K562 (cell line): Measurements from ENCODE around the gene PPIH. TPM values are rescaled to one million over a fixed set of nuclear protein-coding genes. Genes with fewer than 3 reads are reported as not detected.

Source experiments
- ARID2 ChIP-seq: fragments of 450-650 bp; IDR thresholded peaks from 2 replicates; pipeline ENCODE4 v1.6.1; 2017; ENCODE audit warnings: antibody characterized with exemption, mild to moderate bottlenecking
- BMI1 ChIP-seq: fragments of 150-350 bp; IDR thresholded peaks from 2 replicates; pipeline ENCODE4 v1.6.1; 2014; ENCODE audit warnings: low read length
- CHD2 ChIP-seq: IDR thresholded peaks from 2 replicates; pipeline ENCODE4 v1.6.1; 2011; ENCODE audit warnings: low read depth, low read length
- CREB3L1 ChIP-seq: fragments of 450-650 bp; IDR thresholded peaks from 2 replicates; pipeline ENCODE4 v1.6.1; 2014; ENCODE audit warnings: low read depth, mild to moderate bottlenecking, moderate library complexity, borderline replicate concordance
- CTBP1 ChIP-seq: fragments of 450-650 bp; IDR thresholded peaks from 2 replicates; pipeline ENCODE4 v1.6.1; 2016; ENCODE audit warnings: borderline replicate concordance
- EWSR1 ChIP-seq: fragments of 450-650 bp; IDR thresholded peaks from 2 replicates; pipeline ENCODE4 v1.6.1; 2018; ENCODE audit warnings: borderline replicate concordance, mild to moderate bottlenecking, low read depth, moderate library complexity; ENCODE audit not compliant: partially characterized antibody
- FOS ChIP-seq: IDR thresholded peaks from 3 replicates; pipeline ENCODE4 v1.6.1; 2011; ENCODE audit not compliant: insufficient read length; ENCODE audit errors: extremely low read depth
- MTA2 ChIP-seq: fragments of 450-650 bp; IDR thresholded peaks from 2 replicates; pipeline ENCODE4 v1.6.1; 2016; ENCODE audit warnings: low read depth
- PYGO2 ChIP-seq: fragments of 450-650 bp; IDR thresholded peaks from 2 replicates; pipeline ENCODE4 v1.6.1; 2016; ENCODE audit warnings: mild to moderate bottlenecking, missing genetic modification characterization, moderate library complexity, missing compliant biosample characterization
- SMARCA4 ChIP-seq: fragments of 450-650 bp; IDR thresholded peaks from 2 replicates; pipeline ENCODE4 v1.6.1; 2016
- STAT5B ChIP-seq: fragments of 250-450 bp; sonication (Bioruptor Pico); IDR thresholded peaks from 2 replicates; pipeline ENCODE4 v1.8.0; 2021; ENCODE audit warnings: mild to moderate bottlenecking, inconsistent platforms
- polyA plus RNA-seq, 8 experiments: library from polyadenylated mRNA; depleted of rRNA in 4 of 8; stranded (reverse) in 5 of 8; unstranded in 3 of 8; fragments of >200 nt; fragmentation: Nextera tagmentation in 2 of 8; fragmentation: Illumina TruSeq in 1 of 8; extraction: Ambion mirVana in 2 of 8; extraction: Trizol in 1 of 8; gene quantifications; 2 replicates each; pipeline versions ENCODE4 v1.2.1 to v1.2.3, GENCODE V29; 2011 to 2014; ENCODE audit warnings: inconsistent platforms in 1 of 8, missing spikeins in 1 of 8
- total RNA-seq, 7 experiments: library from RNA; depleted of rRNA in 6 of 7; stranded (reverse); fragments of >200 nt in 6 of 7; fragmentation: Illumina TruSeq in 2 of 7; extraction: Trizol in 2 of 7; gene quantifications; 2 replicates each; pipeline versions ENCODE4 v1.2.1 to v1.2.3, GENCODE V29; 2011 to 2021; ENCODE audit warnings: low replicate concordance in 1 of 7
- TF ChIP-seq, protein P1 (sequence below): fragments of 450-650 bp; IDR thresholded peaks from 2 replicates; pipeline ENCODE4 v1.6.1; 2016; ENCODE audit warnings: low read depth
- TF ChIP-seq, protein P2 (sequence below): sonication (generic); formaldehyde crosslinking; IDR thresholded peaks from 2 replicates; pipeline ENCODE4 v1.8.0; 2022; ENCODE audit warnings: mild to moderate bottlenecking, missing genetic modification reagents

The PPIH gene
- total and polyA plus RNA-seq, 9 of the 15 experiments (the other 6 are each of a cell fraction or from before 2014, with no cell fraction given), result 197 to 470 (median 277) TPM

DNA sequence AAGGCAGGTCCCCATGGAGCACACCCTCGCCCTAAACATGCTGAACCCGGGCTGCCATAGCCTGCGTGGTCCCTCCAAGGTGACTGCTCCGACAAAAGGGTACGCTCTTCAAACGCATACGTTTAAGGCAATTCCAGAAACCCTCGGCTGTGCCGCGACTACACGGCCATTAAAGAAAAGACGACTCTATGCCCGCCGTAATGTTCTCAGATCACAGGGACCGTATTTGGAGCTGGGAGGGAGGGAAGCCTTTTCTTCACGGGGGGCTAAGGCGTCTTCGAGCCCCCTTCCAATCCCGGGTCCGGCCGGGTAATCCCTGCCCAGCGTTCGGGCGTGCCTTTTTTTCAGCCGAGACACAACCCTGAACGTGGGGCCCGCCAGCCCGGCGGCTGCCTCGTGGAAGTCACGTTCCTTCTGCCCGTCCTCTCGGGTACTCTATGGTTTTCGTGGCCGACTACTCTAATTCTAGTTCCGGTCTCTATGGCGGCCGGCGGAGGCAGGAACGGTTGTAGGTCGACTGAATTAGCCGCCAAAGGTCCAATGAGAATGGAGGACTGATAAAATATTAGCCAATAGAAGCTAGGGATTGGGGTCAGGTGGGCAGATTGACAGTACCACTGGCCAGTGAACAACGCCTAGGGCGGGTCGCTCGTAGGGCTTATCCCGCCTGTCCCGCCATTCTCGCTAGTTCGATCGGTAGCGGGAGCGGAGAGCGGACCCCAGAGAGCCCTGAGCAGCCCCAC lies 23.7 kb downstream of the PPIH start, which contains the start of gene YBX1 (continued):
- TF ChIP-seq CREB3L1 (peak; percentile 92), FOS (peak; percentile 99), CTBP1 (0 out of 2 replicates have a peak, but pooled peaks have one; percentile 9), CHD2 (peak; percentile 84), MTA2 (no peak), SMARCA4 (no peak), PYGO2 (tag) (no peak), EWSR1 (no peak), ARID2 (no peak), STAT5B (no peak), BMI1 (no peak)
- TF ChIP-seq, protein P1, sequence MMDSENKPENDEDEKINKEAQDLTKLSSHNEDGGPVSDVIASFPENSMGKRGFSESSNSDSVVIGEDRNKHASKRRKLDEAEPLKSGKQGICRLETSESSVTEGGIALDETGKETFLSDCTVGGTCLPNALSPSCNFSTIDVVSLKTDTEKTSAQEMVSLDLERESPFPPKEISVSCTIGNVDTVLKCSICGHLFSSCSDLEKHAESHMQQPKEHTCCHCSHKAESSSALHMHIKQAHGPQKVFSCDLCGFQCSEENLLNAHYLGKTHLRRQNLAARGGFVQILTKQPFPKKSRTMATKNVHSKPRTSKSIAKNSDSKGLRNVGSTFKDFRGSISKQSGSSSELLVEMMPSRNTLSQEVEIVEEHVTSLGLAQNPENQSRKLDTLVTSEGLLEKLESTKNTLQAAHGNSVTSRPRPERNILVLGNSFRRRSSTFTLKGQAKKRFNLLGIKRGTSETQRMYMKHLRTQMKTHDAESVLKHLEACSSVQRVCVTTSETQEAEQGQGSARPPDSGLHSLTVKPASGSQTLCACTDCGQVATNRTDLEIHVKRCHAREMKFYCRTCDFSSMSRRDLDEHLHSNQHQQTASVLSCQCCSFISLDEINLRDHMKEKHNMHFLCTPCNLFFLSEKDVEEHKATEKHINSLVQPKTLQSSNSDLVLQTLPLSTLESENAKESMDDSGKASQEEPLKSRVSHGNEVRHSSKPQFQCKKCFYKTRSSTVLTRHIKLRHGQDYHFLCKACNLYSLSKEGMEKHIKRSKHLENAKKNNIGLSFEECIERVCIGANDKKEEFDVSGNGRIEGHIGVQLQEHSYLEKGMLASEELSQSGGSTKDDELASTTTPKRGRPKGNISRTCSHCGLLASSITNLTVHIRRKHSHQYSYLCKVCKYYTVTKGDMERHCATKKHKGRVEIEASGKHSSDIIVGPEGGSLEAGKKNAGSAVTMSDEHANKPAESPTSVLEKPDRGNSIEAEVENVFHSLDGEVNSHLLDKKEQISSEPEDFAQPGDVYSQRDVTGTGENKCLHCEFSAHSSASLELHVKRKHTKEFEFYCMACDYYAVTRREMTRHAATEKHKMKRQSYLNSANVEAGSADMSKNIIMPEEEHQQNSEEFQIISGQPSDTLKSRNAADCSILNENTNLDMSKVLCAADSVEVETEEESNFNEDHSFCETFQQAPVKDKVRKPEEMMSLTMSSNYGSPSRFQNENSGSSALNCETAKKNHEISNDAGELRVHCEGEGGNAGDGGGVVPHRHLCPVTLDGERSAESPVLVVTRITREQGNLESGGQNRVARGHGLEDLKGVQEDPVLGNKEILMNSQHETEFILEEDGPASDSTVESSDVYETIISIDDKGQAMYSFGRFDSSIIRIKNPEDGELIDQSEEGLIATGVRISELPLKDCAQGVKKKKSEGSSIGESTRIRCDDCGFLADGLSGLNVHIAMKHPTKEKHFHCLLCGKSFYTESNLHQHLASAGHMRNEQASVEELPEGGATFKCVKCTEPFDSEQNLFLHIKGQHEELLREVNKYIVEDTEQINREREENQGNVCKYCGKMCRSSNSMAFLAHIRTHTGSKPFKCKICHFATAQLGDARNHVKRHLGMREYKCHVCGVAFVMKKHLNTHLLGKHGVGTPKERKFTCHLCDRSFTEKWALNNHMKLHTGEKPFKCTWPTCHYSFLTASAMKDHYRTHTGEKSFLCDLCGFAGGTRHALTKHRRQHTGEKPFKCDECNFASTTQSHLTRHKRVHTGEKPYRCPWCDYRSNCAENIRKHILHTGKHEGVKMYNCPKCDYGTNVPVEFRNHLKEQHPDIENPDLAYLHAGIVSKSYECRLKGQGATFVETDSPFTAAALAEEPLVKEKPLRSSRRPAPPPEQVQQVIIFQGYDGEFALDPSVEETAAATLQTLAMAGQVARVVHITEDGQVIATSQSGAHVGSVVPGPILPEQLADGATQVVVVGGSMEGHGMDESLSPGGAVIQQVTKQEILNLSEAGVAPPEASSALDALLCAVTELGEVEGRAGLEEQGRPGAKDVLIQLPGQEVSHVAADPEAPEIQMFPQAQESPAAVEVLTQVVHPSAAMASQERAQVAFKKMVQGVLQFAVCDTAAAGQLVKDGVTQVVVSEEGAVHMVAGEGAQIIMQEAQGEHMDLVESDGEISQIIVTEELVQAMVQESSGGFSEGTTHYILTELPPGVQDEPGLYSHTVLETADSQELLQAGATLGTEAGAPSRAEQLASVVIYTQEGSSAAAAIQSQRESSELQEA, result peak; percentile 69
- TF ChIP-seq, protein P2, sequence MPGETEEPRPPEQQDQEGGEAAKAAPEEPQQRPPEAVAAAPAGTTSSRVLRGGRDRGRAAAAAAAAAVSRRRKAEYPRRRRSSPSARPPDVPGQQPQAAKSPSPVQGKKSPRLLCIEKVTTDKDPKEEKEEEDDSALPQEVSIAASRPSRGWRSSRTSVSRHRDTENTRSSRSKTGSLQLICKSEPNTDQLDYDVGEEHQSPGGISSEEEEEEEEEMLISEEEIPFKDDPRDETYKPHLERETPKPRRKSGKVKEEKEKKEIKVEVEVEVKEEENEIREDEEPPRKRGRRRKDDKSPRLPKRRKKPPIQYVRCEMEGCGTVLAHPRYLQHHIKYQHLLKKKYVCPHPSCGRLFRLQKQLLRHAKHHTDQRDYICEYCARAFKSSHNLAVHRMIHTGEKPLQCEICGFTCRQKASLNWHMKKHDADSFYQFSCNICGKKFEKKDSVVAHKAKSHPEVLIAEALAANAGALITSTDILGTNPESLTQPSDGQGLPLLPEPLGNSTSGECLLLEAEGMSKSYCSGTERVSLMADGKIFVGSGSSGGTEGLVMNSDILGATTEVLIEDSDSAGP (CRISPR knock-in tag), result no peak
